Endometrium (tissue), 2 donors: ENCODE results near the gene PRPF8.

ENCODE experiments used
- FAIRE-seq: peaks from 2 replicates; lab custom pipeline; 2012; peaks lifted over from hg19 to GRCh38; lab: Jason Lieb, UNC
- donor health status: control.
- donor health status: control.

The PRPF8 gene

DNA sequence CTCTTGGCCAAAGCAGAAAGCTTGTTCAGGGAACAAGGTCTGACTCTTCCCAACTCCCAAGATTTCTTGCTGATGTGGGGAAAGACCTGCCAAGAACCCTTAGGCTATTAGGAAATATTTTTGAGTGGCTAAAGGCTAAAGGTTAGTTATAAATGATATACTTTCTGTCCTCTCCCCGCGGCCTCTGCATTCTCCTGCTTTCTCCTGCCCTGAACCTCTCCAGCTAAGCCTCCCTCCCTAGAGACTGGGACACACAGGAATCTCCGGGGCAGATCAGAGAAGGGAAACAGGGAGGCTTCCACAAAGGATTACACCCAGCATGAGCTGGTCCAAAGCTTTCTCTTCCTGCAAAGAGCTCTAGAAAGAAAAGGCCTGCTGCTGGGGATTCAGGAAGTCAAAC is 58.3 kb downstream of the PRPF8 start:
- no peak for FAIRE-seq

DNA sequence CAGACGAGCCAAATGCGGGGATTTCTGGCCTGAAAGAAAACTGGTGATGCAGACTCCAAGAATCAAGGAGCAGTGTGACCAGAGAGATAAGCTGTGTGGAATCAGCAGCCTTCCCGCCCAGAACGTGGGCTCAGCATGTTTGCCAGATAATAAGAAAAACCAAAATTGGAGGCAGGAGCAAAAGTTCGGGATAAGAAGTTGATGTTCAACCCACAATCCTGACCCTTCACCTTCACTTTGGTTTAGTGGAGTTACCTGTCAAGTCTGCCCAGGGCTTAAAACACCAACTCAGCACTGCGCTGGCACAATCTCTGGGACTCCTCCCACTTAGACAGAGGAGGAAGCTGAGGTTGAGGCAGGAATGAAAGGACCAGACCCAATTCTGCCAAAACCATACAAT is 59.1 kb downstream of the PRPF8 start:
- FAIRE-seq: no peak

DNA sequence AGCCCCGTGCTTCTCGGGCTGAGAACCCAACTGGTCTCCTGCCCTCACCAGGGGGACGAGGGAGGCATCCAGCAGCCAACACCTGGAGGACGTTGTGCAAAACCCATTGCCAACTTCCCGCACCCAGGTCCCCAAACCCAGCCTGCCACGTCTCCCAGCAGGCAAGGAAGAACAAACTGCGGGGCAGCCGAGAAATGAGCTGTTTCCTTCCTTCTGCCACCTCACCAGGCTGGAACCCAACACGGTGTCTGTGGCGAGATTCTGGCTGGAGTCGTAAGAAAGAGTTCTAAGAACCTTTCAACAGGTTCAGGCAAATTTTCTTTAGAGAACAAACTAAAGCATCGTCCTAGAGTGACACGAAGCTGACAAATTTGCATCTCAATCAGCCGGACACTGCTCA is 59.6 kb downstream of the PRPF8 start:
- no peak for FAIRE-seq

DNA sequence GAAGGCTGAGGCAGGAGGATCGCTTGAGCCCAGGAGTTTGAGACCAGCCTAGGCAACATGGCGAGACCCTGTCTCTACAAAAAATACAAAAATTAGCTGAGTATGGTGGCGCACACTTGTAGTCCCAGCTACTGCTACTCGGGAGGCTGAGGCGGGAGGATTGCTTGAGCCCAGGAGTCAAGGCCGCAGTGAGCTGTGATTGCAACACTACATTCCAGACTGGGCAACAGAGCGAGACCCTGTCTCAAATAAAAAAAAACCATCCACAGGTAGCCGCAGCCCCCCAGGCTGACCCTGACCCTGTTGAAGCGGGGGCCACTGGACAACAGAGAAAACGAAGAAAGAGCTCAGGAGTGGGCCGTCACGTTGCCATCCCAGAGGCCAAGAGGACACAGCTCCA is 60.0 kb downstream of the PRPF8 start:
- FAIRE-seq: no peak

DNA sequence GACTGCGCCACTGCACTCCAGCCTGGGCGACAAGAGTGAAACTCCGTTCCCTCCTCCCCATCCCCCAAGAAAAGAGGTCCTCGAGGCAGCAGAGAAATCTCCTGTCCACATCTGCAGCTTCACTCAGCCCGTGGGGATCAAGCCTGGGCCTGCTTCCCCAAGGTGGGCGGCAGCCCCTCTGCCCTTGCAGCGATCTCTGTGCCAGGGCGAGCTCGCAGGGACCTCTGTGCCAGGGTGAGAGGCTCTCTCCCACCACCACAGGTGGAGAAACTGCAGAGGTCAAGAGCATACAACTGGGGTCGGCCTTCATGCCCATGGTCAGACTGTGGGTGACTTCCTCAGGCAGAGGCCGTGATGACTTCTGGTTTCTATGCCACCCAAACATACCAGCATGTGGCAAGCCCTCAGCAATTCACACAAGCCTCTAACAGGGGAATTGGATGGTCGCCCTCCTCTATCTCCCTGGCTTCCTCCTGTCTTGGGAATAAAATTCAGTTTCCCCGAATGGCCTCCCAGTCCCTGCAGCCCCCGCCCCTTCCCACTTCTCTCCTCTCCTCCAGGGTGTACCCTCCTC is 61.5 kb downstream of the PRPF8 start:
- FAIRE-seq: no peak

DNA sequence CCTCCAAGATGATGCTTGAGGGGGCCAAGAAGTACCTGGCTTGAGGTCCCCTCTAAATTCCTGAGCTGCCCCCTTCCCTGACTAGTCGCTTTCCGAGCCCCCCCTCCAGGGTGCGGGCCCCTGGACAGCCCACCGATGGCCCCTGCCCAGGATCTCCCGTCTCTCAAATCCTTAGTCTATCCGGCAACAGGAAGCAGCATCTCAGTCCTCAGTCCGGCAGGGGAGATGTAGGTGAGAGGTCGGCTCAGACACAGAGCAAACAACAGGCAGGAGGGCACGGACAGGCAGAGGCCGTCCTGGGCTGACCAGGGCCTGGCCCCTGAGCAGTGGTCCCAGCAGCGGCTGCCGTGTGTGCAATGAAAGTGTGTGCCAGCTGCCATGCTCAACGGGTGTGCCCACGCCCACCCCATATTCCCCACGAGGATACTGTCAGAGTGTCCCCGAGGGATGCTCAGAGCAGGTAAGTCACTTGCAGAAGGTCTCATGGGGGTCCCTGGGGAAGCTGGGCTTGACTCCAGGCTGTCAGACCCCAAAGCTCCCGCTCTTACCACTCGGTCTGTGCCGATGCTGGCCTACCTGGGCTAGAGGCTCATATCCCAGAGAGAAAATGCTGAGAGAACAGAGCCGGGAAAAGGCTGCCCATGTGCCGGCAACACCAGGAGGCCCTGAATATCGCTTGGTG is 63.3 kb downstream of the PRPF8 start:
- FAIRE-seq: no peak

DNA sequence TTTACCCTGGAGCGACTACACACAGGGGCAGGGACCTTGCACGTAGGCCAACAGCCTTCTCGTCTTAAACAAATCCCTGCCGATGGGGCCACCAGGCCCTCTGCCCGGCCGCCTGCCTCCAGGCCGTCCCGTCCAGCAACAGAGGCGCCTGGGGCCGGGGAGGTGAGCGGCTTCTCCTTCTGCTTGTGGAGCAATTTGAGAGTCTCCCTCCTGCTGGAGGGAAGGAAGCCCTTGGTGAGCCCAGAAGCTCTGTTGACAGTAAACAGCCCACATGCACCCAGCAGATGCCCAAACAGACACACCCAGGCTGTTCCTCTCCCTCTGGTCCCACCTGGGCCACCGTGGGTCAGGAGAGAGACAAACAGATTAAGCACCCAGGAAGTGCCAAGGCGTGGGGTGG is 64.2 kb downstream of the PRPF8 start:
- FAIRE-seq: no peak

DNA sequence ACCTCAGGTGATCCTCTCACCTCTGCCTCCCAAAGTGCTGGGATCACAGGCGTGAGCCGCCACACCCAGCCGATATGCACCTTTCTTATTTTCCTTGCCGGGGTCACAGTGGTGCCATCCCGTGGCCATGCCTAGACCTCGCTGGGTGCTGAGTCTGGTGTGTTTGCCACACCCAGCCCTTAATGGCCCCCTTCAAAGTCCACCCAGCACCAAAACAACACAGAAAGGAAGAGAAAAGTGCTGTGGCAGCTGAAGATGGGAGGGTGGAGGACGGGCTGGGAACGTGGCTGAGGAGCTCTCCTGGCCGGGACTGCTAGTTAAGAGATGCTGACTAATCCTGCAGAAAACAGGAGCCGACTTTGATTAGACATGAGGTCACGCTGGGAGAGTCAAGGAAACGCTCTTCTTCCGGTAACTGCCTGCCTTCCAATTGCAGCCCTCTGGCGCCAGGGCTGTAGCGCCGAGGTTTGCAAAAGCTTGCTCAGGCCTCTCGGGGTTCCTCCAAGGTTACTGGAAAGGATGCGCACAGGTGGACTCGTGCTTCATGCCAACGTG is 67.0 kb downstream of the PRPF8 start:
- FAIRE-seq: no peak

DNA sequence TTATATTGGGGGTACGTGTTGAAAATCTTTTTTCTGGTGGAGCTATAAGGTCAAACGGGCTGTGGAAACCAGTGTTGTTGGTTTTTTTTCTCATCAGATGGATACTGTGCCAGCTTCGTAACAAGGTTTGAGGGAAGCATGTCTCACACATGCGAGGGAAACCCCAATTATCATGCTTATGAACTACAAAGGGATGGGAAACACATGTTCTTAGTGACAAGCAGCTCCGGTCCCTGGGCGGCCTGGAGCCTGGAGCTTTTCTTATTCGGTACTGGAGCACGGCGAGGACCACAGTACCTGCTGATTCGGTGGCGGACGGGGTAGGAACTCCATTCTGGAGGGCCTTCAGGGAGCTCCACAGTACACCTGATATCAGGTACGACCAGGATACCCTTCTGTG is 68.6 kb downstream of the PRPF8 start:
- no peak for FAIRE-seq

DNA sequence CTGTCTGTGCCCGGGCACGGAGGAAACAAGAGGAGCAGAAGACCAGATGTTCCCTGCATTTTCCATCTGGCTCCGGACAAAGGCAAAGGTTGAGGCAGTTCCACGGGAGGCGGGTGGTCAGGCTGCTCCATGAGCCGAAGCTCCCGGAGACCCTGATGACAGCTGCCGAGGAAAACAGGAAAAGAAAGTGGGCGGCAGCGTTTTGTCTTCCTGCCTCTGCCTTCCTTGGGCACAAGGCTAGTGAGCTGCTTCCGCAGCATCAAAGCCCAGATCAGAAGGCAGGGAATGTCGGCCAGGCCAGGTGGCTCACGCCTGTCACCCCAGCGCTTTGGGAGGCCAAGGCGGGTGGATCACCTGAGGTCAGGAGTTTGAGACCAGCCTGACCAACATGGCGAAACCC is 72.3 kb downstream of the PRPF8 start:
- FAIRE-seq: no peak

DNA sequence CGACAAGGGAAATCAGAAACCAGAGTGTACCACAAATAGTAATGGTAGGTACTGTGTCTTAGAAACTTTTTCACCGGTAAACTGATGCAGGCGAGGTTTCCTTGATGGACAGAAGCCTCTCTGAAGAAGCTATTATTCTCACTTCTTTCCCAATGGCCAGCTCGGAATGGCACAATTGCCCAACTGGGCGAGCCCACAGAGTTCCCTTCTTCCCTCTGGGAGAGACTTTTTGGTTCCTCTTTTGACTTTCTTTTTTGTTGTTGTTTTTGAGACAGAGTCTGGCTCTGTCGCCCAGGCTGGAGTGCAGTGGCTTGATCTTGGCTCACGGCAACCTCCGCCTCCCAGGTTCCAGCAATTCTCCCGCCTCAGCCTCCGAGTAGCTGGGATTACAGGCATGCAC is 73.0 kb downstream of the PRPF8 start:
- FAIRE-seq: no peak

DNA sequence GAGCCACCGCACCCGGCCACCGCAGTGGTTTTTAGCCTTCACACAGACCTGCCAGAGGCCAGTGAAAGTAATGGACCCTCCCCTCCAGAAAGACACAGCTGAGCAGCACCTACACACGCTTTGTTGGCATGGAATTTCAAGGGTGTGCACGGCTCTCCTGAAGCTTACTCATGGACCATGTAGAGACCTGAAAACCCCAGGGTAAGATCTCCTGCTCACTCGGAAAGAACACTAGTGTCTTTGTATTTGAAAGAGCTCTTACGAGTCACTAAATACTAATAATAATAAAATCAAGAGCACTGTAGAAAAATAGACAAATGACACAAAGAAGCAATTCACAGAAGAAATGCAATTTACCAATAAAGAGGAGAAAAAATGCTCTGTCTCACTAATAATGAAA is 76.0 kb downstream of the PRPF8 start:
- no peak for FAIRE-seq

DNA sequence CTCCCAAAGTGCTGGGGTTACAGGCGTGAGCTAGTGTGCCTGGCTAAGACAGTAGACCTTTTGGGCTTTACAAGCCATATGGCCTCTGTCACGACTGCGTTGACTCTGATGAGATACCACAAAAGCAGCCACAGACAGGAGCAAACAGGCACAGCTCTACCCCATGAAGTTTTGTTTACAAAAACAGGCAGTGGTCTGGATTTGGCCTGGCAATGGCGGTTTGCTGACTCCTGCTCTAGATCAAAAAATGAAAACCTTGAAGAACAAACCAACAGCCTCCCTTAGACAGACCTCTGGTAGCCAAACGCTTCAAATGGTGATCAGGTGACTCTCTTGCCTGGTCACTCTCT is 76.7 kb downstream of the PRPF8 start:
- no peak for FAIRE-seq

DNA sequence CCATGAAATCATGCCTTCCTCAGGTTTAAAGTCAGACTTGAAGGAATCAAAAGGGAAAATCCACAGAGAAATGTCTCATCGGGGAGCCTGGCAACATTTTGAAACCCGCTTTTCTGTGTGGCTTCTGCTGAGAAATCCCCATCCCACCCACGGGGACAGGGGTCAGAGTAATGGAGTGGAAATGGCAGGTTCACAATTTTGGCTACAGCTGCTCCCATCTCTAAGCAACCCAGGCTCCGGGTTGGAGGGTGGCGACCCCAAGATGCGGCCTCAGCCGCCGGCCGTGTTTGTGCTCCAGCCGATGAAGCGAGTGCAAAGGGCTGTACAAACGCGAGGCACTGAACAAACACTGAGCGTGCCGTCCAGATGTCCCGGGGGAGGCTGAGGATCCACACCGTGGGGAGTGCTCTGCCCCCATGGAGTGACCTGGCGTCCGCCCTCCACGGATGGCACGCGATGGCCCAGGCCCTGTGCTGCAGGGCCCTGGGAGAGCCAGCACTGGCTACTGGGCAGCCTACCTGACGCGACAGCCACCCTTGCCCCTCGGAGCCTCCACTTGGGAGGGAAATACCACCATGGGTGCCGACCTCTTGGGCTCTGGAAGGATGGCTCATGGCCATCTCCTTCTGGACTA is 78.2 kb downstream of the PRPF8 start:
- no peak for FAIRE-seq

DNA sequence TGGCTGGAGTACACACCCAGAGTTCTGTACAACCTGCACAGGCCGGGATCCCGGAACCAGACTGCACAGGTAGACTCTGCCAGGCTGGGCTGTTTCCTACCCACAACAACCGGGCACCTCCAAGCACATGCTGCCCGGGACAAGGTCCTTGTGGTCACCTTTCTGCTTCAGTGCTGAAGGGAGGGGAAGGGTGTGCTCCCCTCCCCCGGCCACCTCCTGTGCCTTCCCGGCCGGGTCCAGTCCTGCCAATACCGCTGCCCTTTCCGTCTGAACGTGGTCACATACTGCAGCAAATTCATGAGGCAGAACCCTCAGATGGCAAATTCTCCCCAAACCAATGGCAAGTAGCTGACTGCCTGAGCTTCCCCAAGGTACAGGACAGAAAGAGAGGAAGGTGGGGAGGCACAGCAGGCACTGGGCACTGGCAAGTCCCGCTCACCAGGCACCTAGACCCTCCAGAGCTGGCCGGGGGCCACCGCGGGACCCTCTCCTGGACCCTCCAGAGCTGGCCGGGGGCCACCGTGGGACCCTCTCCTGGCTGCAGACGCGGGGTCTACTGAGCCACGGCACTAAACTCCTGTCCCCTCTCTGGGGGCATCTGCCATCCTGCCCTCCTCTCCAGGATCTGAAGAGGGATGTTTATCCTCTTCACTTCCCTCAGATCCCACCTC is 78.9 kb downstream of the PRPF8 start:
- no peak for FAIRE-seq

DNA sequence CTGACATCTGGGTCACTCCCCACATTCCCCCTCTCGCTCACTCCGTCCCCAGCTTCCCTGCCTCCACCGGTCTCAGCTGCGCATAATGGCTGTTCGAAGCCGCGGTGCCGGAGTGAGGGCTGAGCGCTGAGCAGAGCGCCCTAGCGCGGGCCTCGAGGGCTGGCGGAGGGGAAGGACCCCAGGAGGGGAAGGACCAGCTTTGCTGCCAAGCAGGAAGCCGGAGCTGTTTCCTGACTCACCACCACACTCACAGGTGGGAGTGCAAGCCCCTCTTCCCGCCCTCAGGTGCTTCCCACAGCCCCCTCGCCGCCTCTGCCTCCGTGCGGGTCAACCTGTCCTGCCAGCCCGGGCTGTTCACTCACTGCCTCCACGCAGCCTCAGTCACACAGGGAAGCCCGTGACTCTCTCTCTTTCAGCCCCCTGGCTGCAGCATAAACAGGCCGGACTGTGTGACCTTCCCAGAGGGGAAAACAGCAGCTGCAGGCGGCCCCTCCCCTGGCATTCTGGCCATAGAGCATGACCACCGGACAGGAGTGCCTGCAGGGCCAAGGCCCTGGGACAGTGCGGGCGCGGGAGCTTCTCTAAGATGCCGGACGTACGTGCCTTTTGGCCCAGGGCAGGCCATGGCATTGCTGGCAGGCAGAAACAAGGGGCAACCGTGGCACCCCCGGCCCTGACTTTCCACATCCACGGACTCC is 79.7 kb downstream of the PRPF8 start:
- FAIRE-seq: no peak

DNA sequence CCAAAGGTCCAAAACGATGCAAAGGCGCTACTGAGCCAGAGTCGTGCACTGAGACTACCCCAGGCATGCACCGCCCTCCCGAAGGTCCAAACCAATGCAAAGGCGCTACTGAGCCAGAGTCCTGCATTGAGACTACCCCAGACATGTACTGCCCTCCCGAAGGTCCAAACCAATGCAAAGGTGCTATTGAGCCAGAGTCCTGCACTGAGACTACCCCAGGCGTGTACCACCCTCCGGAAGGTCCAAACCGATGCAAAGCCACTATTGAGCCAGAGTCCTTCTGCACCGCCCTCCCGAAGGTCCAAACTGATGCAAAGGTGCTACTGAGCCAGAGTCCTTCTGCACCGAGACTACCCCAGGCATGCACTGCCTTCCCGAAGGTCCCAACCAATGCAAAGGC is 83.1 kb downstream of the PRPF8 start:
- no peak for FAIRE-seq
